Right forelimb (tissue), 1 donor: Measurements from ENCODE around the gene PSKH1.
A peak's percentile ranks its signal among the peaks of the same experiment; 100 is the strongest.
"Not testable (repeated sequence)": the region's sequence is repeated elsewhere in the genome, so short reads cannot be mapped to it uniquely, and the experiment has no call there.

Source experiments
- DNase-seq: peaks from one replicate; pipeline ENCODE4 v3.0.0-alpha.2; 2018

PSKH1 gene

DNA sequence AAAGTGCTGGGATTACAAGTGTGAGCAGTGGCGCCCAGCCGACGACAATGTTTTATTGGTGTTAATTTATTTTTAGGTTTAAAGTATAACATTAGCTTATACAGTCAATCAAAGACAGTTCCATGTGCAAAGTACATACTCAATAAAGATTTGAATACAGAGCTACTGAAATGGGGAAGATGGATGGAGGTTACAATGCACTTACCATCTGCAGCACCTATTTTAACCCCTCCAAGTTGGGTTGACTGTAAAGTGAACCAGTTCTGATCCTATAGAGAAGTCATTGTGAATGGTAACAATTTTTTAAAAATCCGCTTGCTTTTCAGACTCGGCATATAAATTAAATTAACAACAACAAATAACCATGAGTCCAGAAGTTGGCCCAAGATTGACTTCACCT lies 679 bp upstream of the PSKH1 start:
- no peak for DNase-seq

- DNase-seq = no peak
Measured at GRCh38 chr16:67893743-67894399, 817 bp downstream of the PSKH1 start.

DNA sequence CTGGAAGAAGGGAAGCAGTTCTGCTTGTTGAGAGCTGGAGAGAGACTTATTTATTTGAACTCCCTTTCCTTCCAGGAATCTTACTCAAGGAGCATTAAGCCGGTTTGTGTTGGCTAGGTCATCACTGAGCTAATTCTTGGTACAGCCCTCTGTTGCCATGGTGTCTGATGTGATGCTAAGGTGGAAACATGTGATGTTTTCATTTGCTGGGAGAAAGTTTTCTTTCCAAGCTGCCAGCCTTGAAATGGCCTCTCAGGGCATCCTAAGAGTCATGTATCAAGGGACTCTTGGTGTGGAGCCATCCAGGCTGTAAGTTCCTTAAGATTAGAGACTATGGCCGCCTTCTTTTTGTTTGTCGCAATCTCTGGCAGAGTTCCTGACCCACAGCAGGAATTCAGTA lies 4.2 kb downstream of the PSKH1 start:
- no peak for DNase-seq

- no peak for DNase-seq
Measured at GRCh38 chr16:67901734-67902133, 8.7 kb downstream of the PSKH1 start.

- DNase-seq = no peak
Measured at GRCh38 chr16:67902831-67903230, 9.8 kb downstream of the PSKH1 start.

DNA sequence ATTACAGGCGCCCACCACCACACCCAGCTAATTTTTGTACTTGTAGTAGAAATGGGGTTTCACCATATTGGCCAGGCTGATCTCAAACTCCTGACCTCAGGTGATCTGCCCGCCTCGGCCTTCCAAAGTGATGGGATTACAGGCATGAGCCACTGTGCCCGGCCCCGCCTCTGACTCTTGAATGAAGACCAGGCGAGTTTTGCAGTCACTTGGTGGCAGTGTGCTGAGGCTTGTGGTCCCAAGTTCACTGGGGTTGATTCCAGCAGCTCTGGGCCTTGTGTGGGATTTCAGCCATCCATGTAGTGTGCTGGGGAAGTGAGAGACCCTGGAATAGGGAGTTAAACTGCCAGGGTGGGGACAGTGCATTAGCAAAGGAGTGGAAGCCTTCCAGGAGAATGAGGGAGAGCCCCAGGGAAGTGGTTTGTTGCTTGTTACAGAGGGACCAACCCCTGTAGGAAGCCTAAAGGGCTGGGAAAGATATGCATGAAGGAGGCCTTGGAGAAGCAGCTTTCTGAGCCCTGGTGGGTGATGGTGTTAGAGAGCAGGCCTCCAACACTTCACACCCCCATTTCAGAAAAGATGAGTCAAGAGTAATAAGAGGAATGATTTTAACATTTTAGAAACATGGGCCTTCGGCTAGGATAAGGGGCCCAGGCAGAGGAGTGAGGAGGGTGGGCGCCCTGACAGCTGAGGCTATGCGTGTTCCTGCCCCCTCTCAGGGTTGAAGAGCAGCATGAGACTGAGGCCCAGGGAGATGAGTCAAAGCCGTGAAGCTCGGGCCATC lies 14.5 kb downstream of the PSKH1 start:
- no peak for DNase-seq

- no peak for DNase-seq
Measured at GRCh38 chr16:67909056-67909742, 16.1 kb downstream of the PSKH1 start.

DNA sequence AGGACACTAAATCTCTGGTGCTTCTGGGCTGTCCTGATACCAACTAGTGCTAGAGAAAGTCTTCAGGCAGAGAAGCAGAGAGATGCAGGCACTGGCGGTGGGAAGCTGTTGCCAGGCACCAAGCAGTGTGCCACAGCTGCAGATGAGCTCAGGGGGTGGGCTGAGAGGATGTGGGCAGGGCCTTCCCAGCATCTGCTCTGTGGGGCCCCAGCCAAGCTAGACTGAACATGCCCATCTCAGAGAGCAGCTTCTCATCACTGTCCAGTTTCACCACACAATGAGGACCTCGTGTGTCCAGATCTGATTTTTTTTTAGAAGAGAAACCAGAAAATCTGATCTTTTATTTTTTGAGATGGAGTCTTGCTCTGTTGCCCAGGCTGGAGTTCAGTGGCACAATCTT lies 17.1 kb downstream of the PSKH1 start:
- peak; percentile 62 for DNase-seq

DNA sequence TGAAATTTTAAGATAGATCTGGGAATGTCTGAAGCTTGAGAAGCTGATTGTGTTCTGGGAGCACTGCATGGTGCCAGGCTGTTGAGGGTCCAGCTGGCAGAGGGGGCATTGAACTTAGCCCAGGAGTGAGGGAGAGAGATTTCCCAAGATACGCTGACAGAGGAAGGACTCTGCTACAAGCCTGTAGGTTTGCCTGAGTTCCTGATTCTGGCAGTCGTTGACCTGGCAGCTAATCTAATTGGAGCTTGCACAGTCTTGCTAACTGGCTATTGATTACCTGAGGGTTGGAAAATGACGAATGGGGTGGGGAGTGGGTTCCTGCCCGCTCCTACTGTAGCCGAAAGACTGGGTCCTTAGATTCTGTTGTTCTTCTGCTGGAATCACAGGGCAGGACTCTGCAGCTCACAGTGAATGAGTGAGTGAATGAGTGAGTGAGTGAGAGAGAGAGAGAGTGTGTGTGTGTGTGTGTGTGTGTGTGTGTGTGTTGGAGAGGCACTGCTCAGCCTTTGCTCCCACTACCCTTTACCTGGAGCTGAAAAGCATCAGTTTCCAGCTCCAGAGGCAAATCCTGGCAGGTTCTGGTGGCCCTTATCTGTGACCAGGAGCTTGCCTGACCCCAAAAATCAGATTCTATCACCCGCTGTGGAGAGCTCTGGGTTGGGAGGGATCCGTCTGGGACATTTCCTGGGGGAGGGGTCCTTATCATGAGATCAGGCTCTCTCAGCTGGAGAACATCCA lies 21.9 kb downstream of the PSKH1 start:
- DNase-seq = no peak

- not testable (repeated sequence) for DNase-seq
Measured at GRCh38 chr16:67915496-67915769, 22.4 kb downstream of the PSKH1 start.

GRCh38 chr16:67915831-67916723 lies 23.0 kb downstream of the PSKH1 start:
- DNase-seq = no peak

DNA sequence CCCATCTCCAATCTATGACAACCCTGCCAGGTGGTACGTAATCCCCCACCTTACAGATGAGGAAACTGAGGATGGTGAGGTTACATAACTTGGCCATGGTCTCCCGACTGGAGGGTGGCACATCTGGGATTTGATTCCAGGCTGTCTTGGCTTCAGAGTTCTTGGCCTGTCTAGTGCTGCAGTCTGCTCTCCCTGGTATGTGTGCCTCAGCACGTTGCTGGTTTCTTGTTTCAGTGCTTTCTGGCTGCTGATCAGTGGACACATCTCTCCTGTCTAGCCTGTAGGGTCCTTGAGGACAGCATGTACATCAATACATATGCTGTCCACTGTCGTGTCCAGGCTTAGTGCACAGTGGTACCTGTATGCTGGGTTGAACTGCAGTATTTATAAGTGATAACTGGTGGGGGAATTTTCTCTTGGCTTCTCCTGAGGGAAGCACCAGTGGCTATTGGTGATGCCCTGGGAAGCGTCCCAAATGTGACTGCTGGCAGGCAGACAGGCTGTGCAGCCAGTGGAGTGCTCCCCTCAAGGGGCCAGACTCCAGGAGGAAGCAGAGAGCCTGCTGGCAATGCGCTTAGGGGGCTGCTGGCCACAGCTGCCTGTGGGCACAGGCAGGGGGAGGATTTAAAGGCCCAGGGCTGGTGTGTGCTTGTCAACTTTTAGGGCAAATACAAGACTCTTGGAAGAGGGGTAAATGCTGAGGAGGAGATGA lies 24.2 kb downstream of the PSKH1 start:
- DNase-seq = no peak

DNA sequence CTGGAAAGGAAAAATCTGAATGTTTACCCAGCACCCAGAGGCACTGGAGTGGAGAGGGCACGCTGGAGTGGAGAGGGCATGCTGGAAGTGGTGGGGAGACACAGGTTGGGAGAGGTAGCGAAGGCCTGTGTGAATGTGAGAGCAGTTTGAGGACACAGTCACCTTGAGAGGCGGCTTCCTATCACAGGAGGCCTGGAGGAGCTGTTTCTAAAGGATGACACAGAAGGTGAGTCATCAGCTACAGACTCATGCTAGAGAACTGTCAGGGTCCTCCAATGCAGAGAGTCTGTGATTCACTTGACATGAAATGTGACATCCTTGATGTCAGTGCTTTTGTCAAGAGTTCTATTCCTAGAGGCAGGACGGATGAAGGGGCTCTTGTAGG lies 24.8 kb downstream of the PSKH1 start:
- no peak for DNase-seq

- DNase-seq = no peak
Measured at GRCh38 chr16:67919622-67920221, 26.7 kb downstream of the PSKH1 start.

DNA sequence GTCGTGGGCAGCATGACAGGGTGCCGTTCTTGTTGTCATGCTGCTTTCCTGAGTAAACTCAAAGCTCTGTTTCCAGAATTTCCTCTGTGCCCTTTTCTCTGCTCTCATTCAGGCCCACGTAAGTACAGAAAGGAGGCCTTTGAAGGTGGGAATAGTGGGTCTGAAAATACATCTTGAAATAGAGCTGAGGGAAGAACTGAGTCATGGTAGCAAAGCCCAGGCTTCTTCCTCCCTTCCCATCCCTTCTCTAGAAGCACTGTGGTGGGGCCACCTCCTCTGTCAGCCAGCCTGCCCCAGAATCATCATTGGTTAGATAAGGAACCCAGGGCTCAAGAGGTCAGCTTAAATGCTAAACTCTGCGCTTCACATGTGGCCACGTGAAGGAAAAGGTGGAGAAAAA lies 29.2 kb downstream of the PSKH1 start:
- no peak for DNase-seq

DNA sequence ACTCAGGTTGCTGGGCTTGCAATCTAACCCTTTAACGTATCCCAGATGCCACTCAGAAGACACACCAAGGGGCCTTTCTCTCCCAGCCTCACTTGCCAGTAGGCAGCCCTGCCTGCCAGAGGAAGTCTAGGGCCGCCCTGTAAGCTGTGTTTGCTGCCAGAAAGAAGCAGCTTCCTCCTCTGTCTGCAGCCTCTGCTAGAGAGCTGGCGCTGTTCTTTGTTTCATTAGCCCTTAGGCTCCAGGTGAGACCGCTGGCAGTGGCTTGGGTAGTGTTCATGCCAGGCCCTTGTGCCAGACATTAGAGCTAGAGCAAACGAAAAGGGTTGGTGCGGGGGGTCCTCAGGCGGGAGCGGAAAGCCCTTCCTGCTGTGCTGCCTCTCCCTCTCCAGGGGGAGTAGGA lies 29.7 kb downstream of the PSKH1 start:
- DNase-seq = no peak

GRCh38 chr16:67923414-67924116 lies 30.5 kb downstream of the PSKH1 start:
- DNase-seq = peak; percentile 42

- no peak for DNase-seq
Measured at GRCh38 chr16:67924140-67924906, 31.3 kb downstream of the PSKH1 start.

GRCh38 chr16:67926181-67926750 lies 33.2 kb downstream of the PSKH1 start:
- DNase-seq = no peak
